ENCODE results near the gene RHEB.
A peak's percentile ranks its signal among the peaks of the same experiment; 100 is the strongest.

Gene RHEB

GRCh38 chr7:151430391-151431205 lies 89.1 kb downstream of the RHEB start:
- DNase-seq = no peak

- peak; percentile 53 for DNase-seq
These were observed 89.9 kb downstream of the RHEB start for GRCh38 chr7:151429560-151430331.

GRCh38 chr7:151429237-151429559 lies 90.5 kb downstream of the RHEB start:
- no peak for DNase-seq

GRCh38 chr7:151428378-151429236 lies 91.1 kb downstream of the RHEB start:
- no peak for DNase-seq

- DNase-seq = no peak
These were observed 91.9 kb downstream of the RHEB start for GRCh38 chr7:151427705-151428377.

- DNase-seq = no peak
These were observed 92.6 kb downstream of the RHEB start for GRCh38 chr7:151426904-151427704.

GRCh38 chr7:151426441-151426903 lies 93.2 kb downstream of the RHEB start:
- DNase-seq = no peak

- DNase-seq = no peak
These were observed 93.8 kb downstream of the RHEB start for GRCh38 chr7:151425670-151426440.

- DNase-seq = no peak
These were observed 94.9 kb downstream of the RHEB start for GRCh38 chr7:151424799-151425198.

- no peak for DNase-seq
These were observed 95.8 kb downstream of the RHEB start for GRCh38 chr7:151423936-151424335.

GRCh38 chr7:151423226-151423625 lies 96.5 kb downstream of the RHEB start:
- no peak for DNase-seq

- DNase-seq = no peak
These were observed 97.5 kb downstream of the RHEB start for GRCh38 chr7:151422212-151422611.

- no peak for DNase-seq
These were observed 99.6 kb downstream of the RHEB start for GRCh38 chr7:151420144-151420543.

GRCh38 chr7:151416941-151417315 lies 102.8 kb downstream of the RHEB start:
- DNase-seq = no peak

- no peak for DNase-seq
These were observed 103.4 kb downstream of the RHEB start for GRCh38 chr7:151416112-151416940.

All from activated CD4-positive, alpha-beta T cell treated with anti-CD3 and anti-CD28 coated beads, Interleukin-2, amount 50 U/mL, for 1 hour (primary cell).